Osteoblast (primary cell): ENCODE results near the gene ATXN7L1. TPM values are rescaled to one million over a fixed set of nuclear protein-coding genes. Genes with fewer than 3 reads are reported as not detected.

Experiments
- DNase-seq: peaks from one replicate; pipeline ENCODE4 v3.0.0; 2011; ENCODE audit warnings: low spot score, mixed read lengths; ENCODE audit not compliant: insufficient read length; ENCODE audit errors: missing footprints
- H2AFZ ChIP-seq: 2 replicates; pipeline ENCODE4 v1.6.0; 2011; ENCODE audit warnings: mild to moderate bottlenecking, low read length
- H3K27ac ChIP-seq: 2 replicates; pipeline ENCODE4 v1.5.1; 2011; ENCODE audit warnings: mild to moderate bottlenecking, low read depth, low read length, moderate library complexity
- H3K27me3 ChIP-seq: 2 replicates; pipeline ENCODE4 v1.6.0; 2012; ENCODE audit warnings: mild to moderate bottlenecking, control low read depth, inconsistent platforms, low read length, moderate library complexity; ENCODE audit not compliant: insufficient read depth
- H3K36me3 ChIP-seq: 2 replicates; pipeline ENCODE4 v1.5.1; 2011; ENCODE audit warnings: mild to moderate bottlenecking, low read length, control low read depth, moderate library complexity; ENCODE audit not compliant: insufficient read depth
- H3K4me1 ChIP-seq: 2 replicates; pipeline ENCODE4 v1.5.1; 2011; ENCODE audit warnings: mild to moderate bottlenecking, low read length, control low read depth, moderate library complexity; ENCODE audit not compliant: insufficient read depth
- H3K4me2 ChIP-seq: 2 replicates; pipeline ENCODE4 v1.6.0; 2011; ENCODE audit warnings: mild to moderate bottlenecking, low read length; ENCODE audit not compliant: insufficient read depth
- H3K4me3 ChIP-seq: fragments of 200-600 bp; sonication (generic); 3 replicates; pipeline ENCODE4 v1.5.1; 2012; ENCODE audit warnings: mild to moderate bottlenecking, low read length, inconsistent platforms; ENCODE audit not compliant: insufficient read depth
- H3K79me2 ChIP-seq: 2 replicates; pipeline ENCODE4 v1.6.0; 2012; ENCODE audit warnings: mild to moderate bottlenecking, low read length, control low read depth, inconsistent platforms; ENCODE audit not compliant: insufficient read depth
- H3K9me3 ChIP-seq: 2 replicates; pipeline ENCODE4 v1.5.1; 2011; ENCODE audit warnings: low read depth, low read length, control low read depth
- H4K20me1 ChIP-seq: 2 replicates; pipeline ENCODE4 v1.6.0; 2012; ENCODE audit warnings: mild to moderate bottlenecking, low read length, control low read depth; ENCODE audit not compliant: insufficient read depth
- CTCF ChIP-seq: IDR thresholded peaks from 2 replicates; pipeline ENCODE4 v1.5.1; 2011; ENCODE audit warnings: mild to moderate bottlenecking, low read depth, low read length, moderate library complexity; ENCODE audit errors: extremely low read depth
- total RNA-seq: library from RNA; depleted of rRNA; stranded (reverse); fragments of >200 nt; gene quantifications from 2 replicates; pipeline ENCODE4 v1.2.3, GENCODE V29; 2012

ATXN7L1 gene
- total RNA-seq, 1 donor = 9.0 TPM

- no peak overlapping the region for H2AFZ ChIP-seq
- no peaks in the 10 kb centered on the region for H3K4me1 ChIP-seq
- DNase-seq = no peak
- H3K4me3 ChIP-seq = no peak overlapping the region
- peaks cover 9% of the 10 kb centered on the region for H4K20me1 ChIP-seq
- H3K4me2 ChIP-seq = no peak overlapping the region
- H3K27ac ChIP-seq = no peak overlapping the region
- H3K79me2 ChIP-seq = peaks cover 2% of the 10 kb centered on the region
- no peak for TF ChIP-seq CTCF
- H3K27me3 ChIP-seq = no peaks in the 10 kb centered on the region
- H3K9me3 ChIP-seq = no peaks in the 10 kb centered on the region
- no peaks in the 10 kb centered on the region for H3K36me3 ChIP-seq
Observed at GRCh38 chr7:105788816-105789349, 87.5 kb downstream of the ATXN7L1 start.

GRCh38 chr7:105788356-105788755, 88.0 kb downstream of the ATXN7L1 start:
- H3K27ac ChIP-seq = no peak overlapping the region
- H3K4me1 ChIP-seq = peaks cover 1% of the 10 kb centered on the region
- no peak for DNase-seq
- H3K4me3 ChIP-seq = no peak overlapping the region
- no peak for TF ChIP-seq CTCF
- no peak overlapping the region for H2AFZ ChIP-seq
- no peak overlapping the region for H3K4me2 ChIP-seq
- H3K9me3 ChIP-seq = no peaks in the 10 kb centered on the region
- H3K79me2 ChIP-seq = peaks cover 2% of the 10 kb centered on the region
- peaks cover 9% of the 10 kb centered on the region for H4K20me1 ChIP-seq
- no peaks in the 10 kb centered on the region for H3K27me3 ChIP-seq
- H3K36me3 ChIP-seq = no peaks in the 10 kb centered on the region

DNA sequence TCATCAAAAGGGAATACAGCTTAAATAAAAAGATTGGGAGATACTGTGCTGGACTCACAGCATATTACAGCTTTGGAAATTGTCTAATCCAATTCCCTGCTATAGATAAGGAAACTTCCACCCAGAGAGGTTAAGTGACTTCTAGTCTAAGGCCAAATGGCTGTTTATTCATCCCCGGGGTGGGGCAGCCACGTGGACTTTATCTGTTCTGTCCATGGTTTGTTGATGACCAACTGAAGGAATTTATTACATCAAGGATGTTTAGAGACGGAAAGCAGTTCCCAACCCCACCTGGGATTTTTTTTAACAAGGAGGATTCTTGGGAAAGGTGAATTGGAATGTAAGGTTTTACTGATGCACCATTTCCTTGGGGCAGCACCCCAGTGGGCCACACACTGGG, 88.6 kb downstream of the ATXN7L1 start:
- no peak overlapping the region for H2AFZ ChIP-seq
- TF ChIP-seq CTCF = no peak
- peaks cover 2% of the 10 kb centered on the region for H3K79me2 ChIP-seq
- no peak overlapping the region for H3K4me2 ChIP-seq
- no peak overlapping the region for H3K4me3 ChIP-seq
- H3K27ac ChIP-seq = no peak overlapping the region
- no peaks in the 10 kb centered on the region for H3K9me3 ChIP-seq
- H3K36me3 ChIP-seq = no peaks in the 10 kb centered on the region
- peaks cover 9% of the 10 kb centered on the region for H4K20me1 ChIP-seq
- DNase-seq = no peak
- H3K27me3 ChIP-seq = no peaks in the 10 kb centered on the region
- H3K4me1 ChIP-seq = peaks cover 7% of the 10 kb centered on the region

DNA sequence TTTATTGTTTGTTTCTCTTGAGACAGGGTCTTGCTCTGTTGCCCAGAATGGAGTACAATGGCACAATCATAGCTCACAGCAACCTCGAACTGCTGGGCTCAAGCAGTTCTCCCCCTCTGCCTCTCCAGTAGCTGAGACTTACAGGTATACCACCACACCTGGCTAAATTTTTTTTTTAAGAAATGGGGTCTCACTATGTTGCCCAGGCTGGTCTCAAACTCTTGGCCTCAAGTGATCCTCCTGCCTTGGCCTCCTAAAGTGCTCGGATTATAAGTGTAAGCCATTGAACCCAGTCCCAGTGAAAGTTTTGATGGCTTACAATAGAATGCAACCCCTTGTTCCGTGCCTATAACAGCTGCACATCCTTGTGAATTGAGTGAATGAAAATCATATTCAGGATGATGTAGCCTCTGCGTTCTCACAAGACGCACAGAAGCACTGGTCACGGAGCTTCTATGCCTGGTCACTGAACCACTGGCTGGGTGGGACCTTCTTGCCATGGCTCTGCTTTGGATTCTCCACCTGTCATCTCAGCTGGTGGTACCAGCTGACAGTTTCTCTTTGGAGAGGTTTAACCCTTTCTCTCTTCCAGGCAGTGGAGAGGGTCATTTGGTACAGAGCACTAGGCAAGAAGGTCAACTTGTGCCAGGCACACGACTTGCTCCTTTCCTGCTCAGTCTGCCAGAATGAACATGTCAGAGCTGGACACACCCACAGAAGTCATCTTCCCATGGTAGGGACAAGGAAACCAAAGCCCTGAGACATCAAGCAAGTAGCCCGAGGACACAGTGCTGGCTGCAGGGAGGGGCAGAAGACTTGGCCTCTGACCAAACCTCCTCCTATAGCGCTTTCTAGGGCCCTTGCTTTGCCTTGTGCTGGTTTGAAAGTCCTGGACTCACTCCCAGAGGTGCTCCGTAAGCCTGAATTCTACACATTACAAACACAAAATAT, 89.6 kb downstream of the ATXN7L1 start:
- TF ChIP-seq CTCF = no peak
- Histone ChIP-seq H3K36me3 (no peaks in the 10 kb centered on the region), H3K4me3 (no peak overlapping the region), H3K9me3 (no peaks in the 10 kb centered on the region), H2AFZ (no peak overlapping the region), H3K4me2 (no peak overlapping the region), H3K79me2 (peaks cover 2% of the 10 kb centered on the region), H3K27me3 (no peaks in the 10 kb centered on the region), H4K20me1 (peaks cover 9% of the 10 kb centered on the region), H3K4me1 (peaks cover 14% of the 10 kb centered on the region), H3K27ac (no peak overlapping the region)
- DNase-seq = no peak
